ENCODE data around the gene MYH13.

Gene MYH13

GRCh38 chr17:10380631-10381408, 8.0 kb upstream of the MYH13 start:
- H3K4me3 ChIP-seq (ENCODE audit: low read length): no peak overlapping the region
- no peak for DNase-seq (ENCODE audit: low read depth)
- TF ChIP-seq CTCF (conservative IDR thresholded peaks at IDR 0.05; ENCODE audit: low read depth, low read length): no peak

GRCh38 chr17:10370016-10370608, 2.7 kb downstream of the MYH13 start:
- no peak overlapping the region for H3K4me3 ChIP-seq (ENCODE audit: low read length)
- no peak for DNase-seq (ENCODE audit: low read depth)
- no peak for TF ChIP-seq CTCF (conservative IDR thresholded peaks at IDR 0.05; ENCODE audit: low read depth, low read length)

- DNase-seq (ENCODE audit: low read depth): no peak
- no peak for TF ChIP-seq CTCF (conservative IDR thresholded peaks at IDR 0.05; ENCODE audit: low read depth, low read length)
- H3K4me3 ChIP-seq (ENCODE audit: low read length): no peak overlapping the region
Observed at GRCh38 chr17:10369239-10369638, 3.6 kb downstream of the MYH13 start.

GRCh38 chr17:10368561-10368960, 4.2 kb downstream of the MYH13 start:
- no peak for DNase-seq (ENCODE audit: low read depth)
- no peak overlapping the region for H3K4me3 ChIP-seq (ENCODE audit: low read length)
- no peak for TF ChIP-seq CTCF (conservative IDR thresholded peaks at IDR 0.05; ENCODE audit: low read depth, low read length)

GRCh38 chr17:10360578-10360977, 12.2 kb downstream of the MYH13 start:
- H3K4me3 ChIP-seq (ENCODE audit: low read length): no peak overlapping the region
- no peak for TF ChIP-seq CTCF (conservative IDR thresholded peaks at IDR 0.05; ENCODE audit: low read depth, low read length)
- DNase-seq (ENCODE audit: low read depth): no peak

GRCh38 chr17:10357768-10358167, 15.0 kb downstream of the MYH13 start:
- no peak for DNase-seq (ENCODE audit: low read depth)
- peak; percentile 61 for TF ChIP-seq CTCF (conservative IDR thresholded peaks at IDR 0.05; ENCODE audit: low read depth, low read length)
- H3K4me3 ChIP-seq (ENCODE audit: low read length): no peak overlapping the region

- no peak for DNase-seq (ENCODE audit: low read depth)
- TF ChIP-seq CTCF (conservative IDR thresholded peaks at IDR 0.05; ENCODE audit: low read depth, low read length): no peak
Observed at GRCh38 chr17:10354651-10355050, 18.2 kb downstream of the MYH13 start.

More at GRCh38 chr17:10354651-10355050, 18.2 kb downstream of the MYH13 start:
- no peak overlapping the region for H3K4me3 ChIP-seq (ENCODE audit: low read length)

All from retinal pigment epithelial cell (primary cell).